SIG-M5 treated with dmso at 0.1 percent for 504 hours (cell line): ENCODE measurements around the gene JAG1.
"Not testable (repeated sequence)": the region's sequence is repeated elsewhere in the genome, so short reads cannot be mapped to it uniquely, and the experiment has no call there.

ENCODE experiments used
- DNase-seq: peaks from one replicate; lab custom pipeline; 2025; ENCODE audit not compliant: unreplicated experiment; lab: John Stamatoyannopoulos, UW

JAG1 gene

DNA sequence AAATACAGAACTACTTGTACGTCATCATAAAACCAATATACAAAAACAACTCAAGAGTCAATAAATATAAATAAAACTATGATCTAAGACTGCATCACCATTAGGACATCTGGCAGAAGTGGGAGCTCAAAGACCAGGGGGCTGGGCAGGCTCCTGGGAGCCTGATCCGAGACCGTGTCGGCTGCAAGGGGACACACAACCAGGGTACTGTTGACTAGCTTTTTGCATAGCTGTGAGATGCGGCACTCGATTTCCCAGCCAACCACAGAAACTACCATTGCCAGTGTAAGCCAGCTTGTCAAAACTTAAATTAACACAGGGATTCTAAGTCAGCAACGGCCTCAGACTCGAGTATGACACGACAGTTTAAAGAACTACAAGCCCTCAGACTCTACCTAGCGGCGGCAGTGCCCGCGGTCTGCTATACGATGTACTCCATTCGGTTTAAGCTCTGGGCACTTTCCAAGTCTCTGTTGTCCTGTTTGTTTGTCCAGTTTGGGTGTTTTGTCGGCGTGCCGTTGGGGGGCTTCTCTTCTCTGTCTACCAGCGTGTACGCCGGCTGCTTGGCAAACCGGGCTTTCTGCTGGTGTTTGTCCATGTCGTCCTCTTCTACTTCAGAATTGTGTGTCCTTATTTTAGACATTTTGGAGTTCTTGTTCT lies 34.6 kb downstream of the JAG1 start:
- DNase-seq: no peak

DNA sequence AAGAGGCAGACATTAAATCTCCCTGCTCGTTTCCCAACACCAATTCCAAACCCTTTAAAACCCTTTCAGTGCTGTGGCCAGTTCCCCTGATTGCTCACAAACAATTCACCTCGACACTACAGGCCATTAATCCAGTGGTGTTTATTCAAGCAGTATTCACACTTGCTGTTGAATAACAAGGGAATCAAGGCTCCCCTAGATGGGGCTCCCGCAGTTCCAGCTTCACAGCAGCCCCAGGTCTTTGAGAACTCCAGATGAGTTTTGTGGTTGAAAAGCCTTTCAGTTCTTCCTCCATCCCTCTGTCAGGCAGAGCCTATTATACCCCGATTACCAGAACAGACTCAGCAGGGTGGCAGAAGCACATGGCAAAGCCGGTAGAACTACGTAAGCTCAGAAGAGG lies 36.2 kb downstream of the JAG1 start:
- no peak for DNase-seq

DNA sequence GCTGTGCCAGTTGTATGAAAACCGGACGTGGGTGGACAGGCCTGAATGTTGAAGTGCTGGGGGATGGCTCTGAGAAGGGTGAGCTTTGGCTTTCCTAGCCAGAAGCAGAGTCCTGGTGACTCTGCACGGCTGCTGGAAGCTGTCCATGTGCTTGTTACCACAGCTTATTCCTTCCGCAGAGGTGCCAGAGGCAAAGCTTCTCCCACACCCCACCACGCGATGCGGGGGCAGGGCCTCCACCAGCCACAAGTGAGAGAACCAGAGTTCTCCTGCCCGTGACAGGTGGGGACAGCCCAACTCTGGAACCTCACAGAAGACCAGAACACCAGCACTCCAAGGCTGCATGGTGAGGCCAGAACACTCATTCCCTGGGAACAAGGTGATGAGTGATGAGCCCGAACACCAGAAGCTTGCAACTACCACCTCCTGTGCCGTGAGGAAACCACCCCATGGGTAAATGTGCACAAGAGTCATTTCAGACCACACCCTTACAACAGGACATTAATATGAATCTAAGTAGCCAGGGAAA lies 36.7 kb downstream of the JAG1 start:
- DNase-seq: no peak

DNA sequence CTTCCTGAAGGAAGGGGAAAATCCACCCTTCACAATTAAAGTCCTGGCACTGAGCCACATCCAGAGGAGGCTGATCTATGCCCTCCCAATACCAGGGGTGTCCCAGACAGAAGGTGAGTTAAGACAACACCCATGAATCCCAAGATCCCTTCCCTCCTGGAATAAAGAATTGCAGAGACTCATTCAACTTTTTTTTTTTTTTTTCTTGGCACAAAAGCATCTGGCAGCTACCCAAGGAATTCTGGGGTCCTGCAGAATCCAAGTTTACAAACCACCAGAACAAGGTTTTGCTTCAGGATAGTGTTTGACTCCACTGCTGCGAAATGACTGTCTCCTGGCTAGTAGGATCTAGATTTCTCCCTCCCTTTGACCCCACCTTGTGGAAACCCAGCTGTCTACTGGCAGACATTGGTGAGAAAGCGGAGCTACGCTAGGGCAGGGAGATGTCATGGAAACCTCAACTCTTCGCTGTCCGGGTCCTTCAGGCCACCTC lies 37.4 kb downstream of the JAG1 start:
- DNase-seq: no peak

DNA sequence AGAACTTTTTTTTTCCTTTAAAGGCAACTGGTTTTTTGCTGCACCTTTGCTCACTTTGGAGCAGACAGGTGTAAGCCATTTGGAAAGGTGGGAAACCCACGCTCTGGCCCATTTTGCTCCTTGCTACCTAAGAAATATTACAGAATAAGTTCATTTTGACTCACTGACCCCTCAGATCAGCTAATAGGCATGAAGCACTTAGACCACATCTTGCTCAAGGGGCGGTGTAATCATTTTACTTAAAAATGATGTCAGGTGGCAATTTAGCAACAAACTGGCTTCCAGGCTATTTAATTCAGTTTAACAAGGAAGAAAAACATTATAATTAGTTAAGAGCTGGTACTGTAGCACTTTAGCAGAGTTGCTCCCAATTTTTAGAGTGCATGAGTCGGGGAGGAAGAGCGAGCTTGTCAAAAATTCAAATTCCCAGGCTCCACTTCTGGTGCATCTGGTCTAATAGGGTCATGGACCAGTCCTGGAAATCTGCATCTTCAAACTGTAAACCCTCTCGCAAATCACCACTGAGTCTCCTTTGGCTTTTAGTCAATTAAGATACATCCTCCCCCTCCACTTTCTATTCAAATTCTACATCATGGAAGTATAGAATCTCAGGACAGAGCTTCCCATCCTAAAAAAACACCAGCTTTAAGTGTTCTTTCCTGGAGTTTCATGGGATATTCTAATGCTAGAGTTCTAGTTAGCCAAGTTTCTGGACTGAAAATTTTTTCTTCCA lies 38.2 kb downstream of the JAG1 start:
- no peak for DNase-seq

DNA sequence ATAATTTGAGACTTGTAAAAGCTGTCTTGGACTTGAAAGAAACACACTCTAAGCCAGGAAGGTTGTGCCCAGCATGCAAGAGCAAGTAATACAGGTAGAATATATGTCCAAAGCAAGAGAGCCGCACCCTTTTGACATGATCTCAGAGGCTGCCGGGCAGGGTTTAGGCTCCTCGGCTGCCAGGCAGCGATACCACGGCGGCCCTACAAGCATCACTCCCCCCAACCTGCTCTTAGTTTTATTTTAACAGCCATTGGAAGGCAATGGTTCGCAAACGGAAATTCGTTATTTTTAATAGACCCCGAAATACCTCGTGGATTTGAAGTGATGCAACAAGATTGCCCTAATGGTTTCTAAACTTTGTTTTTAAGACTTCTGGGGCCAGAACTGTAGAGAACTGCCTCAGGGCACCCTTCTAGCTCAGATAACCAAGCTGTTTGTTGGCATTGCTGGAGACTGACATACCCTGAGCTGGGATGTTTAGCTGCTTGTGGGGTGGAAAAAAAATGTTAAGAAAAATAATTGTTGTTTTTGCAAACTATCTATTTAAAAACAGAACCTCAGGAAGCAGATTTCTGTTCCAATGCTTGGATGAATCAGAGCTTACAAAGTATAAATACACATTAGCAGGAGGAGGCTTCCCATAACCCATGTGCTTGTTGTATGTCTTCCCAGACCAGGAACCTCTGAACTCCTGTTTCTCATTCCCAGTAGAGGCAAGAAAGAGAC lies 39.0 kb downstream of the JAG1 start:
- DNase-seq: peak; percentile 6

DNA sequence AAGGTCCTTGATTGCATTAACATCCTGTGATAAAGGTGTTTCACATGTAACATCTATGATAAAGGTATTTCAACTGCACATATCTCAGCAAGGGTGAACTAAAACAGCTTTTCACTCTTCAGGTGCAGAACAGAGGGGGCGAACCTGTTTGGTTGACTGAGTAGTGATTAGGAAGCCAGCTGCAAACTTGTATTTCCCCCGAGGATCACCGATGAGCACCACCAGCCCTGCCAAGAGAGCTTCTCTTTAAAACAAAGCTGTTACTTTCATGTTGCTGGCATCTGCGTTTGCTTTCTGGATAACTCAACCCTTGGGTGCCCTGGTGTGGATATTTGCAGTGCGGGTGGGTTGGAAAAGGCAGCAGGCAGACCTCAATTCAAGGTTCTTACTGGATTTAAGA lies 39.6 kb downstream of the JAG1 start:
- DNase-seq: no peak

DNA sequence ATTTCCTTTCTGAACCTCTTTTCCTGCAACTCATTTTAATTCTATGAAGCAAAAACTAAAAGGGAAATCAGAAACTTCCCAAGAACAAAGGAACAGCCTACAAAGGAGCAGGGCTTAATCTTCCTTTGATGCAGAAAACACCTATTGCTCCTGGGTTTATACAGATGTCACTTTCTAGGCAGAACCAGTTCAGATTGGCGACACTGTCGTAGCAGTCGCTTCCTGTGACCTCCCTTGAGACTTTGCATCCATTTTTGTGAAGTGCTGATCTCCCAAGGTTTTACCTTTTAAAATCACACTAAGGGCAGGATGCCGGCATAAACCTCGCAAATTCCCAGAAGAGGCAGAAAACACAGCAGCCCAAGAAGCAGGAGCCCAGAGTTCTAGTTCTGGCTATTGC lies 40.1 kb downstream of the JAG1 start:
- DNase-seq: no peak

DNA sequence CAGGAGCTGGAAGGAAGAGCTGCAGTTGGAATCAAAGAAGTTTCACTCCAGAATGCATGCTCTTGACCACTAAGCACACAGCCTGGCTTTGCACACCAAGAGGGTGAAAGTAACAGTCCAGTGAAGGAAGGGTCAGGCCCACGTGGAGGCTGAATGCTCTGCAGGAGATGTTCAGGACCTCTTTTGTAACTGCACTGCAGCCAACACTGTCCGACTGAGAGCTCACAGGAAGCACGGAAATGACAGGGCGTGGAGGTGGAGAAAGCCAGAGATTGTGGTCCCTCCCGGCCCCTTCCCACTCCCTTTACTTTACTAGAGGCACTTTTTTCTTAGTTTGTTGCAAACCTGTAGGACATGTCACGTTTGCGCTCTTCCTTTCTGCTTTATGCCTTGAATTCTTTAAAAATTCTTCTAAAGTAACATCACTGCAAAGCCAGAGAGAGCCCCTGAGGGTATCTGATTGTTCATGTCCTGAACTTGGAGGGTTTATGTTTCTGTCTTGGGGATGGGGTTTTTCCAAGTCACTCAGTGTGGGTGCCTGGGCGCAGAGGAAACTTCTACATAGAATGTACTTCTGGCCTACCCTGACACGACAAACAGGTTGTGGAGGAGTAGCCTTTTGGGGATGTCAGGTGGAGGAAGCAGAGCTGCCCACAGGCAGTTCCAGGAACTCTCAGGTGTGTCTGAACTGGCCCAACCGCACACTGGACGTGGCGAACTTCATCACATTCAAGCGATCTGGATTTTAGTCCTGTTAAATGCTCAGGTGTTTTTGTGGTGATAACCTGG lies 40.9 kb downstream of the JAG1 start:
- no peak for DNase-seq

DNA sequence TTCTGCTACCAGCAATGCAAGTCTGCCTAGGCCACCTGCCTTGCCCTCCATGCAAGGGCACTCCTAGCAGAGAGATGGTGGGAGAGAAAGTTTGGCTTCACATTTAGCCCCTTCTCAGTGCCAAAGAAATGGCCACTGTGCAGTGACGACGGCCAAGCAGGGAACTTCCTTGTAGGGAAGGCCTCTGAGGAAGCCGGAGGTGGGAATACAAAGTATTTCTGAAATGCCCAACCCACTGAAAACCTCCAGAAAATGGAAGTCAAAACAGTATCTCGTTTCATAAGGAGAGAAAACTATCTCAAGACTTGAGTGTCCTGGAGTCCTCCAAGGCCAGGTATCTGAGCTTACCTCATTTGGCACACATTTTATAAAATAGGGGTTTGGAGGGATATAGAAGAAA lies 42.7 kb downstream of the JAG1 start:
- no peak for DNase-seq

DNA sequence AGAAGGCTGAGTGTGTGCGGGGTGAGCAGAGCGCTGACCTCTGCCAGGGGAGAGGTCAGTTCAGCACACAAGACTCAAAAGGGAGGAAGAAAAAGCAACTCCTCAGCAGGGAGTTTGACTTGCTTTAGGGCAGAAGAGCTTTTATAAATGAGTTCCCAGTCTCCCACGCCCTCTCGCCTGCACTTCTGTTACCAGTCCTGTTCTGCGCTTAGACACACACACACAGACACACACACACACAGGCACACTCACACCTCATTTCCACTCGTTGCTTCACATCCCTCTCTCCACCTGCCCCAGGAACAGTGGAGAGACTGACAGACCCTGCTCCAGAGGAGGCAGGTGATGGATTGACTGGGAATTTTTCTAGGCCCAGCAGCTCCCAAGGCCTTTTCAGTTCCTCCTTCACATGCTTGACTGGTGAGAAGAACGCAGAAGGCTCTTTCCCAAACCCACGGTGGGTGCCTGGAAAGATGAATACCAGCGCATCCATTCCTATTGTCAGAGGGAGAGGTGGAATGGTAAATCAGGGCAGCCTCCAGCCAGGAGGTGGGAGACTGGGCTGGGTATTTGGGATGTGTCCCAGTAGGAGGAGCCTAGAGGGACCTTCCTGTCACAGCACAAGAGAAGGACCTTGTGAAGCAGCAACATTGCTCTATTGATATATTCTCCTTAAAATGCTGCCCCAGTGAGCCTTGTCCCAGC lies 43.7 kb downstream of the JAG1 start:
- DNase-seq: no peak

DNA sequence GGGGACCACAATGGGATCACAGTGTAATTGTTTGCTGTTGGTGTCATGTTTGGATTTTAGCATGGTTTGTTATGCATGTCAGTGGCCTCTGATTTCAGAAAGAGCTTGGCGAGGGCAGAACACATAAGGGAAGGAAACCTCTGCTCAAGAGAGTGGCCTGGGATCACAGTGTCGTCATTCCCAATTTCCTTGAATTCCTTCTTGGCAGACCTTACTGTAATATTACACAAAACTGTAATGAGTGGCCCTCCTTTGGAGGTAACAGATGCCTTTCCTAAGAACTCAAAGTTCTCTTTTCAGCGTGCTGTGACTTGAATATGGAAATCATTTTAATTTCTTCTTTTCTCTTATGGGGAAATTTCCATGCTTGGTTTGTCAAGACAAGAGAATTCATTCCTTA lies 46.9 kb downstream of the JAG1 start:
- no peak for DNase-seq

DNA sequence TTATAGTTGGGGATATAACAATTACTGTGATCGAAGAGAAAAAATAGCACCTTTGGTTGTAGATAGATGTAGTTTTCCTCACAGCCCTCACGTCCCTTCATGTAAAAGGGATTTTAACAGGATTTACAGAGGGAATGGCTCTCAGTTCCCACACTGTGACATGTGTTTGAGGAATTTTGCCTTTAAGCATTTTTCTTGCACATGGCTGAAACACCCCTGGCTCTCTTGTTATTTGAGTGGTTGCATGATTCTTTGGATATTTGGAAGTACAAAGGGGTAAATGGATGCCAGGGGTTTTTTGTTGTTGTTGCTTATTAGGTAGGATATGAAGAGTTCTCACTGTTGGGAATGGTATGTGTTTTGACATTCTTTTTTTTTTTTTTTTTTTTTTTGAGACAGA lies 48.2 kb downstream of the JAG1 start:
- no peak for DNase-seq

DNA sequence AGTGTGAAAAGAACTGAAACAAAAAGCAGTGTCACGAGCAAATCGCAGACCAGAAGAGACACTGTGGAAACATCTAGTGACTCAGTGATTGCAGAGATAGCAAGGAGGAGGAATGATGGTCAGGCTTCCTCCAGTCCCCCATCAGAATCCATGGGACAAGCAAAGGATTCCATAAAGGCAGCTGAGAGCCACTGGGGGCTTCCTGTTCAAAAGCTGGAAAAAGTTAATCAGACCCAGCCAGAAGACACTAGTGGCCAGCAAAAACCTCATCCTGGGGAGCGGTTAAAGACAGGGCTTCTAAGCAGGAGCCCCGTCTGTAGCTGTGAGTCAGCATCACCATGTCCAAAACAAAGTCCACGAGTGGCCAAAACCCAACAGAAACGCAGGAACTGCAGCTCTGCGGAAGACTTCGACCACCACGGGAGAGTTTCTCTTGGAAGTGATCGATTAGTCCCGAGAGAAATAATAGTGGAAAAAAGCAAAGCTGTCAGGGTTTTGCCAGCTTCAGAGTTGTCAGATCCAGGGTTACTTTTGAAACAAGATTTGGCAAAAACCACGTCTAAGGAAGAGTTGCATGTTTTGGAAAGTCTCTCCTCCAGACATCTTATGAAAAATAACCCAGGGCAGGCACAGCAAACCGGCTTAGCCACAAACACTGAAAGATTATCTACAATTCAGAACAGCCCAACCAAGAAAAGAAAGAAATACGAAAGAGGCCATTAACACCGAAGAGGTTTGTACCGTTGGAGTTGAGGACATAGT lies 51.0 kb downstream of the JAG1 start:
- no peak for DNase-seq

DNA sequence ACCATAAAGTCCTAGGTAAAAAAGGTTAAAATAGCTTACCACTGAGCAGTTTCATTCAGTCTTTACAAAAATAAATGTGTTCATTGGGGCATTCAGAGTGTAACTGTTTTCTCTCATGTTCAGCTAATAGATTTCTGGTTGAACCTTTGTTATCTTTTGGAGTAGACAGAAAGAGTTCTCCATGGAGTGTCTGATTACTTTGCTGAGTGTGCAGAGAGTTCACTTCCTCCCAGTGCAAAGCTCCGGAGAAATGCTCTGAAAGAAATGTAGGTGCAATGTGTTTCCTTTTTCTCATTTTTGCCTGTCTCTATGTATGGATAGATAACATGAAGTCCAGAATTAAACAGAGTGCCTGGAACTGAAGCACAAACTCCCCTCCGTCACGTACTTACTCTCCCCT lies 52.6 kb downstream of the JAG1 start:
- no peak for DNase-seq

DNA sequence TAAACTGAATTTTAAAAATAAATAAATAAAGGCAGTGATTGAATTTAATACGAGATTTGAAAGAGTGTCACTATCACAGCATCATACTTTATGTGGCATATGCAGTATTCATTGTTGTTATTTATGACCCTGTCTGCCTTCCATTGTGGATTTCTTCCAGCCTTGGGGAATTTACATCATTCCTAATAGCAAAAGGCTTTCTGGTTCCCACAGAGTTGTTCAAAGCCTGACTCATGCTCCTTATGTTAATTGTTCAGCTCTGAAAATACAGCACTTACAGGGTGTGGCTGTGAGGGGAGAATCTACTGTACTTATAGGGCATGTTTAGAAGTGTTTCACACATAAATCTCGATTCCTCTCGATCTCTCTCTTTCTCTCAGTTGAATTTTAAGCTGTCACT lies 54.4 kb downstream of the JAG1 start:
- DNase-seq: no peak

DNA sequence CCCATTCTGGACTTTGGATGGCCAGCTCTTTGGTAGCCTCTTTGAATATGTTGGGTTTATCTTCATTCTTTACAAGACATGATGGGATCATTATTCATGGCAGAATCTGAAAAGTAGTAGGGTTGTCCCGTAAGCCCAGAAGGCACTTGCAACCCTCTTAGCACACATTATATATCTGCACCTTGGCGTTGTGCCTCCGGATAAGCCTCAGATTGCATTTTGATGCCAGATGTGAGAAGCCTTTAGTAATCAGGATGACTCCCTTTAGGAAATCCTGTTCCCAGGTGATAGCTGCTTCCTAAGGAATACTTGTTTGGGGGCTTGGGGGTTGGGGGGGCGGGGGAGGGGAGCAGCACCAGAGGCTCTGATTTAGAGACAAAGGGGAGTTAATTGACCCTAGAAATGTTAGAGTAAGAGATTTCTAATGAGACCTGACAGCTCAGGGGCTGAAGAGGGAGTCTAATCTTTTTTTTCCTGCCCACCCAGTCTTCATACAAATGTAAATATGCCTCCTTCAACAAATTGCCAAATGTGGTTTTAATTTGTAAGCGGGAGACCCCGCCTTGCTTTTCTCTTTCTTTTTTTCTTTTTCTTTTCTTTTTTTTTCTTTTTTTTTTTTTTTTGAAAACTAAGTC lies 55.1 kb downstream of the JAG1 start:
- no peak for DNase-seq

DNA sequence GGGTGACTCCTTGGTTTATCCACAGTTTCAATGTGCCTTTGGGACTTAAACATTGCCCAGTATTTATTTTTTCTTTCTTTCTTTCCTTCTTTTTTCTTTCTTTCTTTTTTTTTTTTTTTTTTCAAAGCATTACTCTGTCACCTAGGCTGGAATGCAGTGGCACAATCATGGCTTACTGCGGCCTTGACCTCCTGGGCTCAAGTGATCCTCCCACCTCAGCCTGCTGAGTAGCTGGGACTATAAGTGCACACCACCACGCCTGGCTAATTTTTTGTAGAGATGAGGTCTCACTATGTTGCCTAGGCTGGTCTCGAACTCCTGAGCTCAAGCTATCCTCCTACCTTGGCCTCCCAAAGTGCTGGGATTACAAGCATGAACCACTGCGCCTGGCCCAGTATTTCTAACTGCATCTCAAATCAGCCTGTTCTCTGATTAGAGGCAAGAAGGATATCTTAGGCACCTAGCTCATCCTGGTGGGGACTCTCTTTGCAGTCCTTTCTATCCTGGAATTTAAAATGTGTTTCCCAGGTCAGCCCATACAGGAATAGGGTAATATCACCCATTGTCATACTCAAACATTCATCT lies 56.2 kb downstream of the JAG1 start:
- DNase-seq: not testable (repeated sequence)

DNA sequence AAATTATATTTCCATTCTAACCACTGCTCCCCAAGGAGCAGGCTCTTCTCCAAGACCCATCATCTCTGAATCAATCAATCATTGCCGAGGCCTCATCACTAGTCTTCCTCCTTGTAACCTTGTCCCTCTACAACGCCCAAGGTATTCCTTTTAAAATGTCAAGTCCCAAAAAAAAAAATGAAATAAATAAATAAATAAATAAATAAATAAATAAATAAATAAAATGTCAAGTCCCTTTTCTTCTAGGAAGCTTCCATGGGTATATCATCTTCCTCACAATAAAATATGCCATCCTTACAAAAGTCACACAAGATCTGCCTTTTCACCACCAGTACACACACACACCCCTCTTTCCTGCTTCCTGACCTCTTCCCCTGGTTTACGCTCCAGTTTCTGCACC lies 57.6 kb downstream of the JAG1 start:
- no peak for DNase-seq
